CD4-positive, alpha-beta T cell (primary cell): ENCODE measurements around the gene PTPRM. TPM values are rescaled to one million over a fixed set of nuclear protein-coding genes. Genes with fewer than 3 reads are reported as not detected.

Source experiments
- ATAC-seq: fragments of 200-7000 bp; cut with Tn5 transposase; one replicate; pipeline ENCODE4 v1.10.0; 2022; ENCODE audit warnings: mild to moderate bottlenecking; ENCODE audit not compliant: poor library complexity
- CTCF ChIA-PET: fragments of 350-600 bp; sonication (Branson Sonifier 250); formaldehyde crosslinking; loops from one replicate; lab custom pipeline; 2021; ENCODE audit warnings: antibody characterized with exemption, inconsistent platforms; lab: Charles Lee
- POLR2A ChIA-PET: fragments of 350-600 bp; sonication (Branson Sonifier 250); formaldehyde crosslinking; loops from one replicate; lab custom pipeline; 2021; ENCODE audit warnings: antibody characterized with exemption, inconsistent platforms; lab: Charles Lee
- DNase-seq, 14 experiments: peaks; one replicate each; pipeline ENCODE4 v3.0.0-alpha.2; 2013 to 2020; ENCODE audit warnings: mixed read lengths in 2 of 14
- H3K27ac ChIP-seq, 2 donors: one replicate each; pipeline versions ENCODE4 v1.5.1 to v1.7.0; 2013; ENCODE audit warnings: low read length in 2 of 2, low read depth in 1 of 2, mild to moderate bottlenecking in 1 of 2
- H3K27me3 ChIP-seq, 2 experiments: 1 replicate in 1 of 2; 2 replicates in 1 of 2; pipeline versions ENCODE4 v1.6.1 to v1.7.0; 2013; ENCODE audit warnings: low read length in 2 of 2, control low read depth in 1 of 2, mild to moderate bottlenecking in 1 of 2, moderate library complexity in 1 of 2; ENCODE audit not compliant: insufficient read depth in 2 of 2, control insufficient read depth in 1 of 2
- H3K36me3 ChIP-seq: one replicate; pipeline ENCODE4 v1.6.1; 2013; ENCODE audit warnings: low read length, control low read depth; ENCODE audit not compliant: insufficient read depth
- H3K4me1 ChIP-seq: one replicate; pipeline ENCODE4 v1.6.1; 2013; ENCODE audit warnings: low read length, control low read depth; ENCODE audit not compliant: insufficient read depth
- H3K4me3 ChIP-seq: one replicate; pipeline ENCODE4 v1.5.1; 2013; ENCODE audit warnings: mild to moderate bottlenecking, low read length, moderate library complexity
- H3K9me3 ChIP-seq, 2 experiments: 1 replicate in 1 of 2; 2 replicates in 1 of 2; pipeline versions ENCODE4 v1.6.1 to v1.7.0; 2013; ENCODE audit warnings: low read length in 2 of 2, mild to moderate bottlenecking in 2 of 2, control low read depth in 1 of 2, moderate library complexity in 1 of 2; ENCODE audit not compliant: control insufficient read depth in 1 of 2, insufficient read depth in 1 of 2
- H3K27ac Mint-ChIP-seq: one replicate; pipeline ENCODE4 v1.8.0; 2020; ENCODE audit warnings: mixed read lengths
- H3K27me3 Mint-ChIP-seq: one replicate; pipeline ENCODE4 v1.8.0; 2021; ENCODE audit warnings: mixed read lengths
- H3K36me3 Mint-ChIP-seq: one replicate; pipeline ENCODE4 v1.8.0; 2021; ENCODE audit warnings: low read depth, mixed read lengths
- H3K4me1 Mint-ChIP-seq: one replicate; pipeline ENCODE4 v1.8.0; 2021; ENCODE audit warnings: low read depth, mixed read lengths
- H3K4me3 Mint-ChIP-seq: one replicate; pipeline ENCODE4 v1.8.0; 2020; ENCODE audit warnings: mild to moderate bottlenecking, mixed read lengths
- H3K9me3 Mint-ChIP-seq: one replicate; pipeline ENCODE4 v1.8.0; 2020; ENCODE audit warnings: mixed read lengths
- CTCF ChIP-seq: fragments of 200-600 bp; IDR thresholded peaks from one replicate; pipeline ENCODE4 v1.8.0; 2022; ENCODE audit warnings: antibody characterized with exemption, mild to moderate bottlenecking
- intact Hi-C, 2 experiments: fragments of 100-400 bp; cut with DNase I in 1 of 2; cut with micrococcal nuclease in 1 of 2; formaldehyde crosslinking; loops; one replicate each; pipeline versions ENCODE4 v1.15.1 to v1.9.0; 2023 to 2025; cut with DNase I, micrococcal nuclease
- total RNA-seq, 174 experiments: library from RNA in 2 of 174; stranded (reverse) in 2 of 174; gene quantifications; one replicate each; pipeline ENCODE4 v1.2.3 and lab custom pipeline; 2021 to 2026

The PTPRM gene
- total RNA-seq, 2 experiments from 2014 or later, result 21.7 to 21.9 TPM

GRCh38 chr18:7742224-7742623 lies 175.1 kb downstream of the PTPRM start:
- Mint-ChIP-seq H3K27me3 (no peaks in the 10 kb centered on the region), H3K4me3 (no peak overlapping the region), H3K27ac (no peak overlapping the region), H3K9me3 (peaks cover 10% of the 10 kb centered on the region), H3K36me3 (no peaks in the 10 kb centered on the region), H3K4me1 (no peaks in the 10 kb centered on the region)
- Histone ChIP-seq H3K4me1 (no peaks in the 10 kb centered on the region), H3K27ac (no peak overlapping the region), H3K27me3 (no peaks in the 10 kb centered on the region), H3K4me3 (no peak overlapping the region), H3K9me3 (peaks cover 3 to 4% of the 10 kb centered on the region in 2 experiments), H3K36me3 (no peaks in the 10 kb centered on the region)
- no peak for TF ChIP-seq CTCF
- CTCF ChIA-PET, result no interaction called here
- intact Hi-C loops, result no loop called here
- ATAC-seq (no peak), DNase-seq (no peak)
- POLR2A ChIA-PET, result no interaction called here

GRCh38 chr18:7743256-7743655 lies 176.1 kb downstream of the PTPRM start:
- peaks cover 3 to 4% of the 10 kb centered on the region in 2 experiments for H3K9me3 ChIP-seq
- Mint-ChIP-seq H3K9me3 (peaks cover 10% of the 10 kb centered on the region), H3K27ac (no peak overlapping the region), H3K4me1 (no peaks in the 10 kb centered on the region), H3K36me3 (no peaks in the 10 kb centered on the region), H3K27me3 (no peaks in the 10 kb centered on the region), H3K4me3 (no peak overlapping the region)
- H3K36me3 ChIP-seq, result no peaks in the 10 kb centered on the region
- DNase-seq, result no peak
- CTCF ChIA-PET, result no interaction called here
- H3K27me3 ChIP-seq, result no peaks in the 10 kb centered on the region
- H3K4me3 ChIP-seq, result no peak overlapping the region
- intact Hi-C loops, result no loop called here
- no peaks in the 10 kb centered on the region for H3K4me1 ChIP-seq
- no peak overlapping the region for H3K27ac ChIP-seq
- no peak for ATAC-seq
- TF ChIP-seq CTCF, result no peak
- POLR2A ChIA-PET, result no interaction called here

- Mint-ChIP-seq H3K4me1 (no peaks in the 10 kb centered on the region), H3K9me3 (peaks cover 10% of the 10 kb centered on the region), H3K4me3 (no peak overlapping the region), H3K27ac (no peak overlapping the region), H3K36me3 (no peaks in the 10 kb centered on the region), H3K27me3 (no peaks in the 10 kb centered on the region)
- POLR2A ChIA-PET, result no interaction called here
- Histone ChIP-seq H3K27ac (no peak overlapping the region), H3K4me3 (no peak overlapping the region), H3K9me3 (peaks cover 3 to 9% of the 10 kb centered on the region in 2 experiments), H3K27me3 (no peaks in the 10 kb centered on the region), H3K4me1 (no peaks in the 10 kb centered on the region), H3K36me3 (no peaks in the 10 kb centered on the region)
- no peak for DNase-seq
- intact Hi-C loops, result no loop called here
- CTCF ChIA-PET, result no interaction called here
- no peak for ATAC-seq
- TF ChIP-seq CTCF, result no peak
These were observed 179.0 kb downstream of the PTPRM start for GRCh38 chr18:7746106-7746505.
